Measurements from ENCODE around the gene LENEP.

DNA sequence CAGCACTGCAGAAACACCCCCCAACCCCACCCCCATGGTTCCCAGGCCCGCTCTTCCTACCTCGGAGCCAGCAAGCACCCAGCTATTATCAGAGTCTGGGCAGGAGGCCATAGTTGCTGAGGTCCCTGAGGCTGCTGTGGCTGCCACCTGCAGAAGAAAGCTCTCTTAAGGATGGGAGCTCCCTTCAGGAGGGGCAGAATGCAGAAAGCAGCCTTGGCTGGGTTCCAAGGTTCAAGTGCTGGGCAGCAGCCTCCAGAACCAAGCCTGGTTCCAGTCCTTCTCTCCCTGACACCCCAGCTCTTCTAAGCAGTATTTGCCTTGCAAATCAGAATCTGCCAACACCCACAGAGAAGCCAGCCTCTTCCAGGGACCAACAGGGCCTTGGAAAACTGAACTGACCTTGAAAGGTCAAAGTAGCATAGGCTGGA, 39.8 kb upstream of the LENEP start:
- TF ChIP-seq, protein P1, sequence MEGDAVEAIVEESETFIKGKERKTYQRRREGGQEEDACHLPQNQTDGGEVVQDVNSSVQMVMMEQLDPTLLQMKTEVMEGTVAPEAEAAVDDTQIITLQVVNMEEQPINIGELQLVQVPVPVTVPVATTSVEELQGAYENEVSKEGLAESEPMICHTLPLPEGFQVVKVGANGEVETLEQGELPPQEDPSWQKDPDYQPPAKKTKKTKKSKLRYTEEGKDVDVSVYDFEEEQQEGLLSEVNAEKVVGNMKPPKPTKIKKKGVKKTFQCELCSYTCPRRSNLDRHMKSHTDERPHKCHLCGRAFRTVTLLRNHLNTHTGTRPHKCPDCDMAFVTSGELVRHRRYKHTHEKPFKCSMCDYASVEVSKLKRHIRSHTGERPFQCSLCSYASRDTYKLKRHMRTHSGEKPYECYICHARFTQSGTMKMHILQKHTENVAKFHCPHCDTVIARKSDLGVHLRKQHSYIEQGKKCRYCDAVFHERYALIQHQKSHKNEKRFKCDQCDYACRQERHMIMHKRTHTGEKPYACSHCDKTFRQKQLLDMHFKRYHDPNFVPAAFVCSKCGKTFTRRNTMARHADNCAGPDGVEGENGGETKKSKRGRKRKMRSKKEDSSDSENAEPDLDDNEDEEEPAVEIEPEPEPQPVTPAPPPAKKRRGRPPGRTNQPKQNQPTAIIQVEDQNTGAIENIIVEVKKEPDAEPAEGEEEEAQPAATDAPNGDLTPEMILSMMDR (IDR thresholded peaks at IDR 0.05) = no peak
- TF ChIP-seq EZH2 (IDR thresholded peaks at IDR 0.05) = no peak

Measured in neural progenitor cell (in vitro differentiated cells).